BE2C (cell line): Measurements from ENCODE around the gene RDM1. TPM values are rescaled to one million over a fixed set of nuclear protein-coding genes. Genes with fewer than 3 reads are reported as not detected.

ENCODE experiments used
- DNase-seq: peaks from one replicate; pipeline ENCODE4 v3.0.0-alpha.2; 2020
- H3K27me3 ChIP-seq: fragments of 250-450 bp; sonication (Bioruptor Pico); 2 replicates; pipeline ENCODE4 v1.5.1; 2020; ENCODE audit warnings: mild to moderate bottlenecking
- H3K36me3 ChIP-seq: fragments of 250-450 bp; sonication (Bioruptor Pico); 2 replicates; pipeline ENCODE4 v1.5.1; 2020; ENCODE audit warnings: mild to moderate bottlenecking
- H3K4me1 ChIP-seq: fragments of 250-450 bp; sonication (Bioruptor Pico); 2 replicates; pipeline ENCODE4 v1.5.1; 2020
- H3K4me3 ChIP-seq: 2 replicates; pipeline ENCODE4 v1.5.1; 2011; ENCODE audit warnings: low read depth, low read length
- H3K9me3 ChIP-seq: fragments of 250-450 bp; sonication (Bioruptor Pico); 2 replicates; pipeline ENCODE4 v1.5.1; 2020
- polyA plus RNA-seq: library from polyadenylated mRNA; unstranded; fragments of >200 nt; gene quantifications from one replicate; pipeline ENCODE4 v1.2.1, GENCODE V29; 2012; ENCODE audit warnings: low read depth, missing spikeins; ENCODE audit not compliant: insufficient read length, insufficient read depth
- TF ChIP-seq, protein P1 (sequence below): IDR thresholded peaks from 2 replicates; pipeline ENCODE4 v1.5.1; 2012; ENCODE audit warnings: mild to moderate bottlenecking, low read depth, low read length

RDM1 gene, protein sequence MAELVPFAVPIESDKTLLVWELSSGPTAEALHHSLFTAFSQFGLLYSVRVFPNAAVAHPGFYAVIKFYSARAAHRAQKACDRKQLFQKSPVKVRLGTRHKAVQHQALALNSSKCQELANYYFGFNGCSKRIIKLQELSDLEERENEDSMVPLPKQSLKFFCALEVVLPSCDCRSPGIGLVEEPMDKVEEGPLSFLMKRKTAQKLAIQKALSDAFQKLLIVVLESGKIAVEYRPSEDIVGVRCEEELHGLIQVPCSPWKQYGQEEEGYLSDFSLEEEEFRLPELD
- polyA plus RNA-seq = 0.82 TPM

DNA sequence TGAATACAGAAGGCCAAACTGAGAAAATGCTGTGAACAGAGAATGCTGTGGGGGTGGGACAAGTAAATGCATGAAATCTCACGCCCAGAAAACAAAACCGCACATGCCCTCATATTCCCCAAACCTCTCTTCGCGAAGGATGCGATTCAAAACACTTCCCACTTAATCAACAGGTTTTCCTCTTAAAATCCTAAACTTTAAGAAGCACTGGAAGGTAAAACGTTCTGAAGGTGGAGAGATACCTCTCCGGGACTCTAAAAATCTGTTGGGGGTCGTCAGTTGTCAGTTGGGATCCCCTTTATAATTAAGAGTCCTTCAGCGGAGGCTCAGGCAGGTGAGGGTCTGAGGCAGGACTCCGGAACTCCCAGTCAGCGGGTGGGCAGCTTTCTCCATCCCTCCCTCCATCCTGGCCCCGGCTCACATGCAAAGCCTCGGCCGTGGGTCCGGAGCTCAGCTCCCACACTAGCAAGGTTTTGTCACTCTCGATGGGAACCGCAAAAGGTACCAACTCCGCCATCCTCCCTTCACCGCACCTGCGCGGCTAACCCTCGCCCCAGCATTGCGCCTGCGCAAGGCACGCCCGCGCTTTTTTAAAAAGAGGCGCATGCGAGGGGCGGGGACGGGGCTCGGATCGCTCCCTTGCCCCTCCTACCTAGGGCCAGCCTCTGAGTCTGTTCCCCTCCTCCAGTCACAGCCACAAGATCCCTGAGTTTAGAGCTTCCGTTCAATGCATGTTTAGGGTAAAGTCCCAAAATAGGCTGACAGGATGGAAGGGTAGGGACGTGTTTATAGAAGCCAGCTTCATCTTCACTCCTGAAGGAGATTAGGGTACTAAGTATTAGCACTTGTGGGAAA lies at the start of gene RDM1:
TSS of gene RDM1 (minus strand) at position 563 of the 855 bp plus-strand sequence. CDS start at position 517, 46 bp downstream.
- Histone ChIP-seq H3K36me3 (no peaks in the 10 kb centered on the region), H3K4me3 (peak within 1 kb of the TSS; percentile 66), H3K4me1 (peaks cover 3% of the 10 kb centered on the region; the same call in 1 of the 2 replicates), H3K9me3 (no peaks in the 10 kb centered on the region), H3K27me3 (no peaks in the 10 kb centered on the region)
- peak; percentile 85 for DNase-seq
- TF ChIP-seq, protein P1, sequence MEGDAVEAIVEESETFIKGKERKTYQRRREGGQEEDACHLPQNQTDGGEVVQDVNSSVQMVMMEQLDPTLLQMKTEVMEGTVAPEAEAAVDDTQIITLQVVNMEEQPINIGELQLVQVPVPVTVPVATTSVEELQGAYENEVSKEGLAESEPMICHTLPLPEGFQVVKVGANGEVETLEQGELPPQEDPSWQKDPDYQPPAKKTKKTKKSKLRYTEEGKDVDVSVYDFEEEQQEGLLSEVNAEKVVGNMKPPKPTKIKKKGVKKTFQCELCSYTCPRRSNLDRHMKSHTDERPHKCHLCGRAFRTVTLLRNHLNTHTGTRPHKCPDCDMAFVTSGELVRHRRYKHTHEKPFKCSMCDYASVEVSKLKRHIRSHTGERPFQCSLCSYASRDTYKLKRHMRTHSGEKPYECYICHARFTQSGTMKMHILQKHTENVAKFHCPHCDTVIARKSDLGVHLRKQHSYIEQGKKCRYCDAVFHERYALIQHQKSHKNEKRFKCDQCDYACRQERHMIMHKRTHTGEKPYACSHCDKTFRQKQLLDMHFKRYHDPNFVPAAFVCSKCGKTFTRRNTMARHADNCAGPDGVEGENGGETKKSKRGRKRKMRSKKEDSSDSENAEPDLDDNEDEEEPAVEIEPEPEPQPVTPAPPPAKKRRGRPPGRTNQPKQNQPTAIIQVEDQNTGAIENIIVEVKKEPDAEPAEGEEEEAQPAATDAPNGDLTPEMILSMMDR = no peak

GRCh38 chr17:35978346-35978745 lies 47.8 kb upstream of the RDM1 start:
- no peaks in the 10 kb centered on the region for H3K4me1 ChIP-seq
- H3K4me3 ChIP-seq = no peak overlapping the region
- DNase-seq = no peak
- H3K36me3 ChIP-seq = no peaks in the 10 kb centered on the region
- peaks cover 19% of the 10 kb centered on the region for H3K27me3 ChIP-seq
- TF ChIP-seq, protein P1 = no peak
- H3K9me3 ChIP-seq = no peaks in the 10 kb centered on the region

DNA sequence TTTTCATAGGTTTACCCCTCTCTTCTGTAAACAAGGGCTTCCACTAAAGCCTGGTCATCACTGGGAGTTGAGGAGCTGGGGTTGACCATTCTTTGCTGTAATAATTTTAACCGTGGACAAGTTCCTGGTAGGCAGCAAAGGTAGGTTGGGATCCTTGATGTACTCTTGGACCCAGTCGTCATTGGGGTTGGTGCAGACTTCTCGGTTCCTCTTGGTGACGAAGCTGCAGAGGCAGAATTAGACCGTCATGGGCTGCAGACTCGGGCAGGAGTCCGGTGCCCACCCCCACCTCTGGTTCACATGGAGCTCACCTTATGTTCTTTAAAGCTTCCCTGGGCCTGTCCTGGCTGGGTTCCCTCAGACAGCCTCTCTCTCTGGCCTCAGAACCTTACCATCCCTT lies 46.9 kb upstream of the RDM1 start:
- no peak overlapping the region for H3K4me3 ChIP-seq
- no peak for DNase-seq
- H3K36me3 ChIP-seq = no peaks in the 10 kb centered on the region
- no peaks in the 10 kb centered on the region for H3K9me3 ChIP-seq
- TF ChIP-seq, protein P1 = no peak
- no peaks in the 10 kb centered on the region for H3K4me1 ChIP-seq
- peaks cover 19% of the 10 kb centered on the region for H3K27me3 ChIP-seq

GRCh38 chr17:35973333-35974260 lies 43.0 kb upstream of the RDM1 start:
- no peak overlapping the region for H3K4me3 ChIP-seq
- H3K36me3 ChIP-seq = no peaks in the 10 kb centered on the region
- H3K4me1 ChIP-seq = no peaks in the 10 kb centered on the region
- TF ChIP-seq, protein P1 = no peak
- no peak for DNase-seq
- H3K9me3 ChIP-seq = no peaks in the 10 kb centered on the region
- peaks cover 8% of the 10 kb centered on the region; the same call in 1 of the 2 replicates for H3K27me3 ChIP-seq

- Histone ChIP-seq H3K36me3 (no peaks in the 10 kb centered on the region), H3K27me3 (peaks cover 4% of the 10 kb centered on the region; the same call in 1 of the 2 replicates), H3K4me1 (no peaks in the 10 kb centered on the region), H3K4me3 (no peak overlapping the region), H3K9me3 (no peaks in the 10 kb centered on the region)
- TF ChIP-seq, protein P1 = no peak
- DNase-seq = no peak
These were observed 42.4 kb upstream of the RDM1 start for GRCh38 chr17:35972945-35973332.
